Stimulated activated CD4-positive, alpha-beta T cell treated with anti-CD3 and anti-CD28 coated beads, Interleukin-15, amount 100 ng/mL, for 48 hours (primary cell): ENCODE measurements around the gene HK2.
"Not testable (repeated sequence)": the region's sequence is repeated elsewhere in the genome, so short reads cannot be mapped to it uniquely, and the experiment has no call there.

Experiments used
- DNase-seq, 2 donors: peaks; one replicate each; pipeline ENCODE4 v3.0.0-alpha.2; 2020; ENCODE audit warnings: low read depth in 2 of 2

The HK2 gene

DNA sequence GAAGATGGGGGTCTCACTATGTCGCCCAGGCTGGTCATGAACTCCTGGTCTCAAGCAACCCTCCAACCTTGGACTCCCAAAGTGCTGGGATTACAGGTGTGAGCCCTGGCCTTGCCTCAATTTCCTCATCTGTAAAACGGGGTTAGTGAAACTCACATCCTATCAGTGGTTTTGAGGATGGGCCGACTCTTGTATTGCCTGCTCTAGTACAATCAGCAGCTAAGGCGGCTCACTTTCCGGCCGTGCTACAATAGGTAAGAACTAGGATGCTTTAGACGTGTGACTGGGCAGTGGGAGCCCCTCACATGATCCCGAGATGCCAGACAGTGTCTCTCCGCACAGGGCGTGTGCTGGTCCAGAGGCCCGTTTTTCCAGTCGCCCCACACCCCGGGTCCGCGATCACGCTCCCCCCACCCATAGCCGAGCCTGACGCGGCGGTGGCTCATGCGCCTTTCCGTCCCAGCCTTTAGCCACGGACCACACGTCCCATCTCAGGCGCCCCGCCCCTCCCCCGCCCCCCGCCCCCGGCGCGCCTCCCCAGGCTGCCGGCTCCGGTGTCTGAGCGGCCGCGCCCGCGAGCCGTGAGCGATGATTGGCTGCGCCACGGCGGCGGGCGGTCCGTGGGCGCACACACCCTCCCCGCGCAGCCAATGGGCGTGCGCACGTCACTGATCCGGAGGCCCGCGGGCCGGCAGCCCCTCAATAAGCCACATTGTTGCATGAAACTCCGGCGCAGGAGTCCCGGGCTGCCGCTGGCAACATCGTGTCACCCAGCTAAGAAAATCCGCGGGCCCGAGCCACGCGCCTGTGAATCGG, at the start of gene HK2:
HK2 (plus strand) TSS at position 710 of the 816 bp plus-strand sequence. CDS start 454 bp downstream, outside the sequence.
- peak; percentile 71 to 83 for DNase-seq

- DNase-seq: no peak
Measured at GRCh38 chr2:74789271-74789670, 44.7 kb upstream of the HK2 start.

GRCh38 chr2:74792282-74792681, 41.6 kb upstream of the HK2 start:
- DNase-seq: no peak

GRCh38 chr2:74794878-74795277, 39.0 kb upstream of the HK2 start:
- DNase-seq: not testable (repeated sequence)

DNA sequence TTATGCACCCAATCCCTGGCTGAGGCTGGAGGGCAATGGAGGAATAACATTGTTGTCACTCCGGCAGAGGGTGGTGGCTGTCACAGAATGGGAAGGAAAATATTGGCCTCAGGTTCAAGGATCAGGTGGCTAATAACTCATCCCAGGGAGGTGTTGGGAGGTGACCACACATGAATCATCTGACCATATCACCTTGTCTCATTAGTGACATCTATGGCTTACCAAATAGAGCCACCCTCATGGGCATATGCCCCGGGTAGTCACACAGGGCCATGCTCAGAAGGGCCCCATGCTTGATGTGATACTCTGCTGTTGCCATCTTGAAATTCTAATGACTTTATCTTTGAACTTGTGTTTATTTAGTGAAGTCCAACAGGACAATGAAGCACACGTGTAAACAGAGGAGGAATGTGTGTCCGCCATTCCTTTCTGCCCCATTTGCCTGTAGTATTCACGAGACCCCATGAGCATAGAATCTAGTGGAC, 27.5 kb upstream of the HK2 start:
- DNase-seq: no peak

DNA sequence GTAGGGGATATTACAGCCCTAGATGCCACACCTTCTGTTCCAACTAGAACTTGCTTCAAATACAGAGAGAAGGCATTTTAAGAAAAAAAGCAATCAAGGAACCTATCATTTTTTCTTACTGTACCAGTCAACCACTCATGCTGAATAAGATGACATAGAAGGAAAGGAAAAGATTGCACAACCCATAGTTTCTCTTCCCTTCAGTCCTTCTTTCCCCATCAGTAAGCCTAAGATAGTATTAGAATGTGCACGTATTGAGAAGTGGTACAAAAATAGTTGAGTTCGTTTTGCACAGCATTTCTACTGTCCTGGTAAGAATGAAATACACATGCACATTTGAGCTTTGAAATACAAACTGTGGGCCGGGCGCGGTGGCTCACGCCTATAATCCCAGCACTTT, 27.0 kb upstream of the HK2 start:
- DNase-seq: no peak

DNA sequence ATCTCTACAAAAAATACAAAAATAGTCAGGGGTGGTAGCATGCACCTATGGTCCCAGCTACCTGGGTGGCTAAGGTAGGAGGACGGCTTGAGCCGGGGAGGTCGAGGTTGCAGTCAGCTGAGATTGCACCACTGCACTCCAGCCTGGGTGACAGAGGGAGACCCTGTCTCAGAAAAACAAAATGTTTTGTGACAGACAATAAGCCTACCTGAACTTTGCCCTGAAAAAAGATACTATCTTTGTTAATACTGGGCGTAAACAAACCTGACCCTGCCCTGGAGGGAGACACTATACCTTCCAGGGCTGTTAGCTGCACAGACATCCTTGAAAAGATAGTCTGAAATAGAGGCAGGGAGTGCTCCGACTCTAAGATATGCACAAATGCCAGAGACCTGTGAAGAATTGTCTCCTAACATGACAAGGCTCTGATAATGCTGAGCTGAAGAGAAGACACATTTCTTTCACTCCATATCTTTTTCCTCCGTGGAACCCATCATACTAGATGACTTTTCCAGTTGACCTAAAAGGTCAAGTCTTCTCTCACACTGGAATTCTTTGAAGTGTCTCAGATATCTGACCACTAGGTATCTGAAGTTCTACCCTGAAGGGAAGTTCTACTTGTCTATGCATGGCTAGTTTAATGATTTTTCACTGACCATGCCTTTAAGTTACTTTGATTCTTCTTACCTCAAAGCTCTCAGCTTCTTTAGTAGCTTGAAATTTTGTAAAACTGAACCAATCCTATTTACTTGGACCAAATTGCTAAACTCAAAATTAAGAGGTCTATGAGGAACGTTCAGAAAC, 20.9 kb upstream of the HK2 start:
- no peak for DNase-seq

- DNase-seq: no peak
Measured at GRCh38 chr2:74814102-74814501, 19.8 kb upstream of the HK2 start.

- DNase-seq: no peak
Measured at GRCh38 chr2:74815941-74816340, 18.0 kb upstream of the HK2 start.

- DNase-seq: no peak
Measured at GRCh38 chr2:74816540-74817303, 17.2 kb upstream of the HK2 start.

- no peak for DNase-seq
Measured at GRCh38 chr2:74817304-74817675, 16.6 kb upstream of the HK2 start.

- no peak for DNase-seq
Measured at GRCh38 chr2:74819702-74820101, 14.2 kb upstream of the HK2 start.

DNA sequence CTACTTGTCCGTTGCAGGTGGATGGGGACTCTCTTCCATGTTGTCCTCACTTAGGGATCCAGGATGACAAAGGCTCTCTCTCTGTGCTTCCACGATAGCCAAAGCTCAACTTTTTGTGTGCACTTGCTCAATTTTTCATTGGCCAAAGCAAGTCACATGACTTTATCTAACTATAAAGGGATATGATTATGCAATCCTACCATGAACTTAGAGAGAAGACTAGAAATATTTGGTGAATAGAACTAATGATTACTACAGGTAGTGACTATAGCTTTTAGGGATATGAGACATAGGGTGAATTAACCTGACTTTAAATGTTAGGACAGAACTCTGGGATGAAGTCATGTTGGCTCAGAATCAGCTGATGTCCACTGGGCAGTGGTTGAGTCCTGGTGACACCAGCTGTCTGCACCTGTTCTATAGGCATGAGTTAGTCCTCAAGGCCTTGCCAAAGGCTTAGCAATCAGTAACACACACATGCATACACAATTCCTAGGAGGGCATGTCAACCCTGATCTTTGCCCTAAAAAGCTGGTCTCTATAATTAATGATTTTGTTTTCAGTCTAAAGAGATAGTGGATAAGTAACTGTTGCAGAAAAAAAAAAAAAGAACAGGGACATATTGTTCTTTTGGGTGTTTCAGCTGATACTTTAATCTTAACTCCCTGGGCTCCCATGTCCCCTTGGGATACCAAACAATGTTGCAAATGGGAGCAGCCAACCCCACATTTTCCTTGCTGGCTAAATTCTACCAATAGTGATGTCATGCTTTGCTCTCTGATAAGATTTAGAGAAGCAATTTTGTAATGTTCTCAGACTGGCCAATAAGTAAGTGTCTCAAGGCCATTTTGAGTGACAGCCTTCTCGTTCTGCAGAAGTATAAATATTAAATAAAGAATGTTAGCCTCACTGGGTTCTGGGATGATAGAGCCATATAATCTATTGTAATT, 12.5 kb upstream of the HK2 start:
- no peak for DNase-seq

- DNase-seq: no peak
Measured at GRCh38 chr2:74822771-74823566, 11.0 kb upstream of the HK2 start.

DNA sequence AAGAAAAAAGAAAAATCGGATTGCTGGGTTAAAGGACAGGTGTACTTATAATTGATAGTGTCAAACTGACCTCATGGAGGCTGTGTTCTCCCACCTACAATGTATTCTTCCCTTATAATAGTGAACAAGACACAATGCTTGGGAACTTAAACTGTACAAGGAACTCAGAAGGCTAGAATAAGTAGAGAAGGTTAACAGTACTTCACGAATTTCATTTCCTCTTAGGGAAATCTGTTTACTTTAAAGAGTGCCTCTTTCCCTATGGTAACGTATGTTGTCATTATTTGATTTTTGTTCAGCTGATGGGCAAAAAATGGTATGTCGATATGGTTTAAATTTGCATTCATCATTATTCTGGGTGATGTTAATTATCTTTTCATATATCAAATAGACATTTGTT, 9.2 kb upstream of the HK2 start:
- DNase-seq: no peak

DNA sequence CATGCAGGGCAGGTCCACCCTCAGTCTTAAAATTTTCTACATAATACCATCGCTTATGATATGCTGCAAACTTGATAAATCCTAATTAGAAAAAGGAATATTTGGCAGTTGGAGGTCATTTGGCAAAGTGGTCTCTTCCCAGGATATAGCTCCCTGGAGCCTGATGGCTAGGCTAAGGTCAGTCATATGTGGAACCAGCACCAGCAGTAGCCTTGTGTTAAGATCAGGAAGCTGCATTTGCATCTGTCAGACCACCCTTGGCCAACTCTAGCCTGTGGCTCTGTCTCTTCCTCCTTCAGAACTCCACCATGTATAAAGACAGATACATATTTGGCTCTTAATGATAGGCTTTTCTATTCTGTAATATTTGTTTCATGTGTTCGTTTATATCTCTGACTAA, 5.4 kb upstream of the HK2 start:
- no peak for DNase-seq

DNA sequence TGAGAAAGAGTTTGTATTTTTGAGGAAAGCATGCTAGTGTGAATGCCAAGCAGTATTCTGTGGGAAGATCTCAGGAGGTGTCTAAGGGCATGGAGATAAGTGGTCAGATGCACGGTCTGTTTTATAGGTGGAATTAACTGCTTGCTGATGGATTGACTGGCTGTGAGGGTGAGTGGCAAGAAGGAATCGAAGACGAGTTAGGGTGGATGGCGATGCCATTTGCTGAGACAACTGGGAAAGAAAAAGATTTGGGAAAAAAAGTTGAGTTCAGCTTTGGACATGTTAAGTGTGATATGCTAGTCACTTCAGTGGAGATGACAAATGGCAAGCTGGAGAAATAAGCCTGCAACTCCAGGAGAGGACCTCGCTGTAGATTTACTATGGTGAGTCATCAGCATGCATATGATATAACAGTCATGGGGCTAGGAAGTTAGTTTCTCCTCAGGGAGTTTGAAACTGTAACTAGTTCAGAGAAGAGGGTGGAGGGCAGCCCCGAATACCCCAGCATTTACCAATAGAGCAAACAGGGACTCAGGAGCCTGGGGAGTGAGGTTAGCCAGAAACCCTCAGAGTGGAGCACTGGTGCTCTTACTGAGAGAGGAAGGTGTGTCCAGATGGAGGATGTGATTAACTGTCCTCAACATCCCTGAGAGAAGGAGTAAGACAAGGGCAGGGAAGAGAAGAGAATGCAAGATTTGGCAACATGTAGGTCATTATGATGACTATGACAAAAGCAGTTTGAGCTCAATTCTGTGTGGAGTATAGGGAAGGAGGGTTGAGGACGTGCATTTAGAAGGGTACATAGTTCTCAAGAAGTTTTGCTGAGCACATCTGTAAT, 2.0 kb upstream of the HK2 start:
- no peak for DNase-seq

DNA sequence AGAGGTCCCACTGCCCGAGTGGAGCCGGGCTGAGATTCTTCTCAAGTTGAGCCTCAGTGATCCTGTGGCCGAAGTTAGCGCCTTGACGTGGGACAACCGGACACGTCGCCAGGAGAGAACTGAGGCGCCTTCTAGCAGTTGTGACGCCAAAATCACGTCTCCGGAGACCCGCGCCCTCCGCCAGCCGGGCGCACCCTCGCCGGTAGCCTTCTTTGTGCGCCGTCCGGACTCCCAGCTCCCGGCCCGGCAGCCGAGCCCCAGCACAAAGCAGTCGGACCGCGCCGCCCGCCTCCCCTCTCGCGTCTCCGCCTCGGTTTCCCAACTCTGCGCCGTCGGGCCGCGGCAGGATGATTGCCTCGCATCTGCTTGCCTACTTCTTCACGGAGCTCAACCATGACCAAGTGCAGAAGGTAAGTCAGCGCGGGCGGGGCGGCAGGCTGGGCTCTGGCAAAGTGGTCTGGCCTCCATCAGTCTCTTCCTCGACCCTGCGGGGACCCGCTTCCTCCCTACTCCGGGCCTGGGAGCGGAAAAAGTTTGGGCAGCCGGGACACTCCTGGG, 386 bp downstream of the HK2 start:
- not testable (repeated sequence) for DNase-seq
